B cell (primary cell): ENCODE data around the gene AMZ1. TPM values are rescaled to one million over a fixed set of nuclear protein-coding genes. Genes with fewer than 3 reads are reported as not detected.
A peak's percentile ranks its signal among the peaks of the same experiment; 100 is the strongest.

Experiments used
- ATAC-seq: fragments of 200-7000 bp; cut with Tn5 transposase; one replicate; pipeline ENCODE4 v1.10.0; 2021; ENCODE audit warnings: low read depth, mild to moderate bottlenecking, moderate number of reproducible peaks, moderate library complexity
- CTCF ChIA-PET: fragments of 350-600 bp; sonication (Branson Sonifier 250); formaldehyde crosslinking; loops from one replicate; lab custom pipeline; 2021; ENCODE audit warnings: antibody characterized with exemption, inconsistent platforms; lab: Charles Lee
- POLR2A ChIA-PET: fragments of 350-600 bp; sonication (Branson Sonifier 250); formaldehyde crosslinking; loops from one replicate; lab custom pipeline; 2021; ENCODE audit warnings: antibody characterized with exemption; lab: Charles Lee
- DNase-seq: peaks from one replicate; pipeline ENCODE4 v3.0.0; 2013
- H2AFZ ChIP-seq: 2 replicates; pipeline ENCODE4 v1.6.1; 2012; ENCODE audit warnings: mild to moderate bottlenecking, low read depth, low read length; ENCODE audit not compliant: insufficient read depth, poor library complexity, severe bottlenecking
- H3K27ac ChIP-seq, 2 donors: 1 replicate in 1 of 2; 2 replicates in 1 of 2; pipeline ENCODE4 v1.5.1; 2012 to 2013; ENCODE audit warnings: low read length in 2 of 2, mild to moderate bottlenecking in 2 of 2, moderate library complexity in 1 of 2
- H3K27me3 ChIP-seq, 4 experiments: fragments of 200-600 bp in 1 of 4; sonication (generic) in 1 of 4; replicated peaks in 1 of 4; 1 replicate in 2 of 4; 2 replicates in 2 of 4; pipeline versions ENCODE4 v1.6.1 to v1.7.0; 2013 to 2016; ENCODE audit warnings: low read length in 3 of 4, mild to moderate bottlenecking in 2 of 4, mixed read lengths in 1 of 4, moderate library complexity in 1 of 4; ENCODE audit not compliant: insufficient read depth in 4 of 4, control insufficient read depth in 3 of 4; ENCODE audit errors: control extremely low read depth in 1 of 4
- H3K36me3 ChIP-seq, 2 experiments: replicated peaks in 1 of 2; 1 replicate in 1 of 2; 2 replicates in 1 of 2; pipeline versions ENCODE4 v1.6.1 to v1.7.1; 2013; ENCODE audit warnings: low read length in 1 of 2; ENCODE audit not compliant: insufficient read depth in 2 of 2, control insufficient read depth in 1 of 2; ENCODE audit errors: control extremely low read depth in 1 of 2, extremely low read depth in 1 of 2
- H3K4me1 ChIP-seq, 2 donors: fragments of 200-600 bp in 1 of 2; sonication (generic) in 1 of 2; 1 replicate in 1 of 2; 2 replicates in 1 of 2; pipeline versions ENCODE4 v1.5.1 to v1.6.1; 2013 to 2017; ENCODE audit warnings: low read length in 2 of 2; ENCODE audit not compliant: control insufficient read depth in 2 of 2, insufficient read depth in 2 of 2
- H3K4me2 ChIP-seq: replicated peaks from 2 replicates; pipeline ENCODE3; 2012; ENCODE audit warnings: mild to moderate bottlenecking, low read depth, low read length; ENCODE audit not compliant: poor library complexity, severe bottlenecking
- H3K4me3 ChIP-seq, 5 experiments: fragments of 200-600 bp in 1 of 5; sonication (generic) in 1 of 5; 1 replicate in 3 of 5; 2 replicates in 2 of 5; pipeline versions ENCODE4 v1.5.1 to v1.7.0; 2011 to 2016; ENCODE audit warnings: low read length in 4 of 5, mild to moderate bottlenecking in 4 of 5, low read depth in 2 of 5, control low read depth in 1 of 5, moderate library complexity in 1 of 5; ENCODE audit not compliant: insufficient read depth in 1 of 5; ENCODE audit errors: control extremely low read depth in 1 of 5, extremely low read depth in 1 of 5
- H3K79me2 ChIP-seq: fragments of 200-600 bp; sonication (generic); one replicate; pipeline ENCODE4 v1.6.0; 2016; ENCODE audit warnings: low read length; ENCODE audit not compliant: control insufficient read depth, insufficient read depth
- H3K9ac ChIP-seq: fragments of 200-600 bp; sonication (generic); 2 replicates; pipeline ENCODE4 v1.6.1; 2017; ENCODE audit warnings: mild to moderate bottlenecking, low read length, moderate library complexity
- H3K9me3 ChIP-seq, 3 donors: one replicate each; pipeline versions ENCODE4 v1.6.1 to v1.7.1; 2013; ENCODE audit warnings: low read length in 2 of 3; ENCODE audit not compliant: control insufficient read depth in 2 of 3, insufficient read depth in 1 of 3; ENCODE audit errors: control extremely low read depth in 1 of 3
- H4K20me1 ChIP-seq: 2 replicates; pipeline ENCODE4 v1.6.0; 2012; ENCODE audit warnings: mild to moderate bottlenecking, low read length; ENCODE audit not compliant: insufficient read depth, control insufficient read depth, poor library complexity, severe bottlenecking
- H3K27ac Mint-ChIP-seq: one replicate; pipeline ENCODE4 v1.8.0; 2021; ENCODE audit warnings: mixed read lengths
- H3K27me3 Mint-ChIP-seq: one replicate; pipeline ENCODE4 v1.8.0; 2021; ENCODE audit warnings: mixed read lengths
- H3K4me1 Mint-ChIP-seq: one replicate; pipeline ENCODE4 v1.8.0; 2021; ENCODE audit warnings: mixed read lengths
- H3K4me3 Mint-ChIP-seq: one replicate; pipeline ENCODE4 v1.8.0; 2021; ENCODE audit warnings: mixed read lengths
- H3K9me3 Mint-ChIP-seq: one replicate; pipeline ENCODE4 v1.8.0; 2022; ENCODE audit warnings: mixed read lengths; ENCODE audit not compliant: insufficient read depth
- CTCF ChIP-seq: fragments of 200-600 bp; IDR thresholded peaks from one replicate; pipeline ENCODE4 v1.8.0; 2022; ENCODE audit warnings: antibody characterized with exemption, mild to moderate bottlenecking
- EZH2 ChIP-seq: IDR thresholded peaks from 2 replicates; pipeline ENCODE4 v1.6.1; 2012; ENCODE audit warnings: borderline replicate concordance, low read depth, mild to moderate bottlenecking, moderate library complexity, low read length; ENCODE audit not compliant: insufficient read depth, poor library complexity, severe bottlenecking
- WGBS: methylation state at CpG from one replicate; pipeline ENCODE4 v1.1.5; 2013; ENCODE audit warnings: missing lambda C conversion rate; ENCODE audit not compliant: insufficient coverage; 5-methylcytosine and 5-hydroxymethylcytosine counted together
- intact Hi-C: fragments of 100-400 bp; cut with micrococcal nuclease; formaldehyde crosslinking; loops from one replicate; pipeline ENCODE4 v1.10.0; 2022
- polyA plus RNA-seq: library from polyadenylated mRNA; depleted of rRNA; stranded (reverse); fragments of >200 nt; gene quantifications from 2 replicates; pipeline ENCODE4 v1.2.3, GENCODE V29; 2012
- total RNA-seq, 2 donors: library from RNA; stranded (reverse); fragments of 120-200 nt in 1 of 2; gene quantifications; 1 replicate in 1 of 2; 2 replicates in 1 of 2; pipeline versions ENCODE4 v1.2.3 to v1.2.4, GENCODE V29; 2013 to 2022

Gene AMZ1
- total and polyA plus RNA-seq, 2 donors (not counting 1 experiment from before 2014, with no cell fraction given): 0.73 to 13.2 TPM

GRCh38 chr7:2708041-2708440, 20.0 kb downstream of the AMZ1 start:
- Histone ChIP-seq H3K4me1 (peaks cover 29 to 39% of the 10 kb centered on the region in 2 donors), H3K36me3 (peaks cover 0 to 6% of the 10 kb centered on the region in 2 experiments), H4K20me1 (no peaks in the 10 kb centered on the region), H3K9me3 (peaks cover 0 to 9% (median 0%) of the 10 kb centered on the region in 3 donors), H3K9ac (no peak overlapping the region), H3K27ac (no peak overlapping the region), H3K27me3 (no peaks in the 10 kb centered on the region), H3K4me2 (no peak overlapping the region), H3K4me3 (no peak overlapping the region), H2AFZ (no peak overlapping the region), H3K79me2 (peaks cover 3% of the 10 kb centered on the region)
- DNase-seq (no peak), ATAC-seq (no peak)
- H3K4me1 Mint-ChIP-seq: peaks cover 34% of the 10 kb centered on the region
- POLR2A ChIA-PET: interaction anchor here (0.6 to 2.9 kb wide), 2 partner anchors 9 to 48 kb away, joined by 5 to 24 read pairs; no protein-coding TSS in a partner anchor
- H3K9me3 Mint-ChIP-seq: no peaks in the 10 kb centered on the region
- intact Hi-C loops: no loop called here
- no peaks in the 10 kb centered on the region for H3K27me3 Mint-ChIP-seq
- WGBS: 97% methylated on average over 10 of the region's 10 CpGs
- CTCF ChIA-PET: interaction anchor here (1.4 to 7.2 kb wide), 9 partner anchors 9 to 257 kb away, joined by 3 to 128 read pairs (median 50); no protein-coding TSS in a partner anchor
- H3K27ac Mint-ChIP-seq: peak overlapping the region; percentile 32
- TF ChIP-seq EZH2 (no peak), CTCF (no peak)
- H3K4me3 Mint-ChIP-seq: no peak overlapping the region
